Mucosa of gallbladder (tissue), 1 donor: Measurements from ENCODE around the gene MOSMO. TPM values are rescaled to one million over a fixed set of nuclear protein-coding genes. Genes with fewer than 3 reads are reported as not detected.
"Not testable (repeated sequence)": the region's sequence is repeated elsewhere in the genome, so short reads cannot be mapped to it uniquely, and the experiment has no call there.

Experiments
- DNase-seq: peaks from one replicate; pipeline ENCODE4 v3.0.0-alpha.2; 2020; ENCODE audit warnings: low spot score
- total RNA-seq: library from RNA; stranded (reverse); gene quantifications from one replicate; pipeline ENCODE4 v1.2.1, GENCODE V29; 2021
- donor health status: DM: no; HTN: no; CAD: no.

The MOSMO gene
- total RNA-seq, 1 donor from 2014 or later: 11.3 TPM

GRCh38 chr16:22003195-22003594, 4.7 kb upstream of the MOSMO start:
- no peak for DNase-seq

DNA sequence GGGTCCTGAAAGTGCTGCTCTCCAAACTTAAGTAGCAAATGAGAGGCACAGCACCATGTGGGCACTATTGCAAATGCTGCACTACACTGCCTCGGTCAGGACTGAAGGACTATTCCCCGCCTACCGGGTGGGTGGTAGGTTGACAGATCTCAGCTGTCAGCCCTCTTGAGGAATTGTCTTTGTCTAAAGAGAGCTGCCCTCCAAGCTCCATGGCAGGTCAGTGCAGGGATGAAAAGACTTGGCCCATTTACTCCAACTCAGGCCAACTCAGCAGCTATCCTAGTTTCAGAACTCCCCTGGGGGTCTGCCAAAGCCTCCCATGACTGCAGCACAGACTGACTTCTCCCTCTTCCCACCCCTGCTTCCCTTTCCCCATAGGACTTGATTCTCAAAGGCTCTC, 3.6 kb upstream of the MOSMO start:
- no peak for DNase-seq

- DNase-seq: no peak
These were observed 2.2 kb upstream of the MOSMO start for GRCh38 chr16:22005746-22006145.

DNA sequence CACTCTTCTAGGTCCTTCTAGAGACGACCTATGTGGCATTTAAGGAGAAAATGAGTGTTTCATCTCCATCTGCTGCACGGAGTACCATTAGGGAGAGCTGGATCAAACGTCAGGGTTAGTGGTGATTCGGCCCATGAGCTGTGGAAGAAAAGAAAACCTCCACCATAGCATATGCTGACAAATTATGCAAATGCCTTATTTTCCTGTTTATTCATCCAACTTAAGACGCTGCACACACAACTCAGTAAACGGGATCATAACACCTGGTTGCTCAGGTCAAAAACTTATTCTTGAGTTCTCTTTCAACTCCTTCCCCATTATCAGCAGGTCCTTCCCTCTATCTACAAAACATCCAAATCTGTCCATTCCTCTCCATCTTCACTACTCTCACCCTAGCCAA, 1.3 kb upstream of the MOSMO start:
- no peak for DNase-seq

DNA sequence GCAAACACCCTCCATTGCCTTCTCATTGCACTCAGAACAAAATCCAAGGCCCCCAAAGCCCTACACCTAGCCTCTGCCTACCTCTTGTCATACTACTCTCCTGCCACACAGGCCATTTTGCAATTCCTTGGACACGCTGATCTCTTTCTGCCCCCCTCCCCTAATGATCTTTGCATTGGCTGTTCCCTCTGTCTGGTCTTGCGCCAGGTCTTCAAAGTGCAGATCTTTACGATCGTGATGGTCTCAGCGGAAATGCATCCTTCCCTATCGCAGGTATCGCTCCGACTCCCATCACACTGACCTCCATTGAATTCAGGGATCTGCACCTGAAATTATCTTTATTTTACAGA, 777 bp upstream of the MOSMO start:
- no peak for DNase-seq

DNA sequence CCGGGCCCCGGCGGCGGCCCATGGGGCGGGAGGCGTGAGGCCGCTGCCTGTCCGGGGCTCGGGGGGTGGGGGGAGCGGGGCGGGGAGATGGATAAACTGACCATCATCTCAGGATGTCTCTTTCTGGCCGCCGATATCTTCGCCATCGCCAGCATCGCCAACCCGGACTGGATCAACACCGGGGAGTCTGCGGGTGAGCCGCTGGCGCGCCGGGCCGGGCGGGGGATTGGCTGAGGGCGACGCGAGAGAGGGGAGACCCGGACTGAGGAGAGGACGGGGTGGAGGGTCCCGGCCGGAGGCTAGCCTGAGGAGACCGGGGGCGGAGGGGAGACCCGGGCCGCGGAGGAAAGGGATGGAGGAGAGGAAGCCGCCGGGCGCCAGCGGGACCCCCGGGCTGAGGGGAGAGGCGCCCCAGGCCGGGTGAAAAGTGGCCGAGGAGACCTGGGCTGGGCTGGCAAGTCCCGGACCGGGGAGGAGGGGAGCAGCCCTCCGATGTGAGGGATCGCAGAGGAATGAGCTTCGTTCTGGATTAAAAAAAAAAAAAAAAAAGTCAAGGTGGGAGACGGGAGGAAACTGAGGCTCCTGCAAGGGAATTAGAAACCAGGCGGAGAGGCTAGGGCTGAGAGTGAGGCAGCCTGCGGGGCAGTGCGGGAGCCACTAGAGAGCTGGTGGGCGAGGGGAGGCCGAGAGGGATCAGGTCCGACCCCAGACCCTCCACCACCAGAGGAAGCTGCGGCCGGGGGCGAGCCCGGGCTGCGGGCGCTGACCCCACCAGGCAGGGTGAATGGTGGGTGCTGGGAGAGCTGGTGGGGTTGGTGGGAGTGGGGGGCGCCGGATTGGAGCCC, 526 bp downstream of the MOSMO start:
- DNase-seq: no peak

DNA sequence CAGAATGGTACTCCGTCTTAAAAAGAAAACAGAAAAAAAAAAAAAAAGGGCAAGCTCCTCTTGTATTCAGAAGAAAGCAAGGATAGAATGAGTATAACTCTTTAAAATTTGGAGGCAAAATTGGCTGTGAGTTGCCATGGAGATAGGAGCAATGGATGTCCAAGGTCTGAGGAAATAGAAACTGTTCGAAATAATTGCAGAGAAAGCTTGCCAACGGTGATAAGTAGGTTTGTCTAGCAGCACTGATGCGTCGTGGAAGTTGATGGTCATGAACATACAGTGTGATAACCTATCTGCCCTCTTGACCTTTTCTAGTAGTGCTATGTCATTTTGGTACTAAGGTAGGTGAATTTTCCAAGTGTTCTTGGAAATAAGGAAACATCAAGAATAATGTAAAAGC, 3.0 kb downstream of the MOSMO start:
- DNase-seq: no peak

DNA sequence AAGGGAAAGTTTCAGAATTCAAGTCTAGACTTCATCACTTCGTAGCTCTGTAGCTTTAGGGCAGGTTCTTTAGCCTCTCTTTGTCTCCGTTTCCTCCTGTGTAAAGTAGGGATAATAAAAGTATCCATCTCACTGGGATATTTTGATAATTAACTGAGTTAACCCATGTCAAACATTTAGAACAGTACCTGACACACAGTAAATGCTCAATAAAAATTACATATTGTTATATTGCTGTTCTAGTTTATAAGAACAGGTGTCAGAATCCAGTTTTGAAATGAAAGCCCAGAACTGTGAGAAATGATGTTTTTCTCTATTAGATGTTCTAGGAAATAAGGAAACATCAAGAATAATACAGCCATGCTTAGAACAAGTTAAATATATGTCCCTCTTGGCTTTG, 4.3 kb downstream of the MOSMO start:
- no peak for DNase-seq

GRCh38 chr16:22013486-22013885, 5.6 kb downstream of the MOSMO start:
- DNase-seq: no peak

DNA sequence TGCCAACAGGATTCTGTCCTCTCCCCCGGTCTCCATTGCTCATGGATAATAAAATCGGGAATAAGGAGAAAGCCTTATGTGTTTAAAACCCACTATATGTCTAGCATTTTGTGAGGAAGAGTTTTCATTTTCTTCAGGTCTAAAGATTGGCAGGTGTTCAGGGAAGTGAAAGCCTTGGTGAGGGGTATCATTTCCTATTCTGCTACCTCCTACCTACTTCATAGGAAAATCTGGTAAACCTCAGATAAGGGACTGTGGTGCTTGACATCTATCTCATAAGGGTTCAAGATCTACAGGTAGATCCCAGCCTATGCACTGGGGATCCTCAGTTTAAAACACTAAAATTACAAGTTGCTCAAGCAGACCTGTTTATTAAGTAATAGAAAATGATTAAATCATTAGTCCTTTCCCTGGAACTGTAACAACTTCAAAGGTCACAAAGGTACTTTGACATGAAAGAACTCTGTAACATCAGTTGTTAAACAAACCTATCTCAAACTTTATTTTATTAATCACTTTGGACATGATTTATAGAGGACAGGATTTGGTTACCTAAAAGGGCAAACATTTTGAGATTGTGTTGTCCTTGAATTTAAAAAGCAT, 6.5 kb downstream of the MOSMO start:
- DNase-seq: no peak

DNA sequence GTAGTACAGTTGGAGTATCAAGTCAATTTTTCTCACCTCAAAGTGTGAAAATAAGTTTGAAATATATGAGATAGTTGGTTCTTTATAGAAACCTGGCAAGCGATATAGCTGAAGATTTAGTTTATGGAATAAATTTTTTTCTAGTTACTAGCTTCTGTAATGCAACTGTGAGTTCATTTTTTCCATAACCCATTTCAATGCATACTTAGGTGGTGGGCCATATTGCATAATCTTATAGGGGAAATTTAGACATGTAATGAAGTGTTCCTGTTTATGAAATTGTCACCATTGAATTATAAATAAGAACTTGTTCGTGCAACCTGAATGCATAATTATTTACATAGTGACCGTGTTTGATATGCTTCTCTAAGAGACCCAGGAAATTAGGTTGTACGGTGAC, 9.0 kb downstream of the MOSMO start:
- no peak for DNase-seq

DNA sequence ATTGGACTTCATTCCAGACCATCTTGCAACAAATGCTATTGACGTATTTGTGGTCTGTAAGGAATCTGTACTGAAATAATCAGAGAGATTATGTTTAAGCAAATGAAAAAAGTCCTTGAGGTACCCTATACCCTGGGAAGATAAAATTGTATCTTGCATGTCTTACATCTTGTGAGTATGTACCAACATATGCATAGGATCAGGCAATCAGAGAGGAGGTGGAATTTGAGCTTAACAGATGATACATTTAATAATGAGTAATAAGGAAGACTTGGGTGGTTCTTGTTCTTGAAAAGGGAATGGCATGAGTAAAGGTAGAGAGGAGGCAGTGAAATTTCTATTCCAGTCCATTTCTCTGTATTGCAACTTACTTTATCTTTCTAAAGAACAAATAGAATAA, 10.6 kb downstream of the MOSMO start:
- no peak for DNase-seq

DNA sequence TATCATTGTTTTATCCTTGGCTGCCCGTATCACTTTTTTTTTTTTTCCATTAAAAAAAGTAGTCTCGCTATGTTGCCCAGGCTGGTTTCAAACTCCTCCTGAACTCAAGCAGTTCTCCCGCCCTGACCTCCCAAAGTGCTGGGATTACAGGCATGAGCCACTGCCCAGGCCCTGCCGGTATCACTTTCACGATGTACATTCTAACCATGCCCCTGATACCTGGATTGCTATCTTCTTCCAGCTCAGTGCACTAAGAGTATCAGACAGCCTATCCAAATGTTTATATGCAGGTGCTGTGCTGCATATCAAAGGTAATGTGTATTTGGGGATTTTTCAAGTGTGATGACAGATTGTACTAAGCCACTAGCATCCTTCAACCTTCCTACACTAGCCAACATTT, 14.2 kb downstream of the MOSMO start:
- no peak for DNase-seq

- no peak for DNase-seq
These were observed 15.6 kb downstream of the MOSMO start for GRCh38 chr16:22023505-22023904.

DNA sequence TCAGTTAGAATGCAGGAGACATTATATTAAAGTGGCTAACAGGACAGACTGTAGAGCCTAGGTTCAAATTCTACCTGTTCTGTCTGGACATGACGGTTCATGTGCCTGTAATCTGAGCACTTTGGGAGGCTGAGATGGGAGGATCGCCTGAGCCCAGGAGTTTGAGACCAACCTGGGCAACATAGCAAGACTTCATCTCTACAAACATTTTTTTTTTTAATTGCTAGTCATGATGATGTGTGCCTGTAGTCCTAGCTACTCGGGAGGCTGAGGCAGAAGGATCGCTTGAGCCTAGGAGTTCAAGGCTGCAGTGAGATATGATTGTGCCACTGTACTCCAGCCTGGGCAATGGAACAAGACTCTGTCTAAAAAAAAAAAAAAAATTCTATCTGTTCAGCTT, 16.9 kb downstream of the MOSMO start:
- DNase-seq: not testable (repeated sequence)

DNA sequence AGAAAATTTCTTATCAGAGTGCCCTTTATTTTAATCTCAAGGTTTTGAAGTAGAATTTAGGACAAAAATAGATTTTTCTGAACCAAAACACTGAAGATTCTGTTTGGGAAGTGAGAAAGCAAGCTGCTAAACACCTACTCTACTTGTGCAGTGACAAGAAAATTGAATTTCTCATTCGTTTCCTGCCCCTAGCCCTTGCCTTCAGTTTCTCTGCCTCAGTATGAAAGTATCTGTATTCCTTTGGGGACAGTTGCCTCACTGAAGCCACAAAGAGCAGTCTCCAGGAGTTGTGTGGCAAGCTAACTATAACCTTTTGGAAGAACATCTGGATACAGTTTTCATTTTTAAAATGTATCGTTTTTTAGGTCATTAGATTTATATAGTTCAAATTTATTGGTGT, 19.7 kb downstream of the MOSMO start:
- no peak for DNase-seq

GRCh38 chr16:22029632-22030031, 21.7 kb downstream of the MOSMO start:
- DNase-seq: no peak

GRCh38 chr16:22030087-22030812, 22.3 kb downstream of the MOSMO start:
- no peak for DNase-seq

DNA sequence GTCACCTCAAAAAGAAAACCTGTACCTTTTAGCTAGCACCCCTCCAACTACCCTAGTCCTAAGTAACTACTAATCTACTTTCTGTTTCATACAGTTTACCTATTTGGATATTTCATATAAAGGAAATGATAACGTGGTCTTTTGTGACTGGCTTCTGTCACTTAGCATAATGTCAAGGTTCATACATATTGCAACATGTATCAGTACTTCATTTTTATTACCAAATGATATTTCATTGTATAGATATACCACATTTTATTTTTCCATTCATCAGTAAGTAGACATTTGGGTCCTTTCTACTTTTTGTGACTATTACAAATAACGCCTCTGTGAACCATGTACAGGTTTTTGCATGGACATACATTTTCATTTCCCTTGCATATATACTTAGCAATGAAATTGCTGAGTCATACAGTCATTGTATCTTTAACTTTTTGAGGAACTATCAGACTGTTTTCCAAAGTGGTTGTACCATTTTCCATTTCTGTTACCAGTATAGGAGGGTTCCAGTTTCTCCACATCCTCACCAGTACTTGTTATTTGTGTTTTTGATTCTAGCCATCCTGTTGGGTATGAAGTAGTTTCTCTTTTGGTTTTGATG, 23.7 kb downstream of the MOSMO start:
- DNase-seq: no peak

DNA sequence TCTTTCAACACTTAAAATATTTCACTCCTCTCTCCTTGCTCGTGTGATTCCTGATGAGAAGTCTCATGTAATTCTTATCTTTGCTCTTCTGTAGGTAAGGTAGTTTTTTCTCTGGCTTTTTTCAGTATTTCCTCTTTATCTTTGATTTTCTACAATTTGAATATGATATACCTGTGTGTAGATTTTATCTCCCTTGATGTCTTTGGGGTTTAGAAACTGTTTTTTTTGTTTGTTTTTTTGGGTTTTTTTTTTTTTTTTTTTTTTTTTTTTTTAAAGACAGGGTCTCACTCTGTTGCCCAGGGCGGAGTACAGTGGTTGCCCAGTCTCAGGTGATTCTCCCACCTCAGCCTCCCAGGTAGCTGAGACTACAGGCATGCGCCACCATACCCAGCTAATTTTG, 26.6 kb downstream of the MOSMO start:
- DNase-seq: no peak

GRCh38 chr16:22035153-22035552, 27.2 kb downstream of the MOSMO start:
- no peak for DNase-seq

DNA sequence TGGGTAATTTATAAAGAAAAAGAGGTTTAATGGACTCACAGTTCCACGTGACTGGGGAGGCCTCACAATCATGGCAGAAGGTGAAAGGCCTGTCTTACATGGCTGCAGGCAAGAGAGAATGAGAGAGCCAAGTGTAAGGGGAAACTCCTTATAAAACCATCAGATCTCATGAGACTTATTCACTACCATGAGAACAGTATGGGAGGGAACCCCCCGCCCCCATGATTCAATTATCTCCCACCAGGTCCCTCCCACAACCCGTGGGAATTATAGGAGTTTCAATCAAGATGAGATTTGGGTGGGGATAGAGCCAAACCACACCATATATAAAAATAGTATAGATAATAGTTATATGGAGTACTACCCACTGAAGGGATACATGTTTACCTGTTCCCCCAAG, 36.0 kb downstream of the MOSMO start:
- DNase-seq: not testable (repeated sequence)

DNA sequence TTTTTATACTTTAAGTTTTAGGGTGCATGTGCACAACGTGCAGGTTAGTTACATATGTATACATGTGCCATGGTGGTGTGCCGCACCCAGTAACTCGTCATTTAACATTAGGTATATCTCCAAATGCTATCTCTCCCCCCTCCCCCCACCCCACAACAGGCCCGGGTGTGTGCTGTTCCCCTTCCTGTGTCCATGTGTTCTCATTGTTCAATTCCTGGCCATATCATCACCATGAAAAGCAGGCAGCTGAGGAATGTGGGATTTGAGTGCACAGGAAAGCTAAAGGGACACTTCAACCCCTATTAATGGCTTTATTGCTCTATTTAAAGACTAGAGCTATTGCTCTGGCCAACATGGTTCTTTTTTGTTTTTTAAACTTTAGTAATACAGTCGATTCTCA, 38.0 kb downstream of the MOSMO start:
- not testable (repeated sequence) for DNase-seq
